Peyer's patch (tissue), 4 donors: Measurements from ENCODE around the gene BTNL9.

Experiments used
- POLR2A ChIP-seq, 2 donors: fragments of 450-650 bp; IDR thresholded peaks; one replicate each; pipeline ENCODE4 v1.5.1; 2017; ENCODE audit warnings: antibody characterized with exemption in 2 of 2, mild to moderate bottlenecking in 2 of 2, moderate library complexity in 2 of 2
- TF ChIP-seq, protein P1 (sequence below), 6 experiments: fragments of 450-650 bp in 4 of 6; fragments of 200-600 bp in 2 of 6; sonication (generic) in 1 of 6; IDR thresholded peaks; one replicate each; pipeline ENCODE4 v1.5.1; 2017 to 2019; ENCODE audit warnings: antibody characterized with exemption in 6 of 6, mild to moderate bottlenecking in 3 of 6, moderate library complexity in 1 of 6

GRCh38 chr5:181081989-181082388 lies 41.9 kb downstream of the BTNL9 start:
- TF ChIP-seq, protein P1, sequence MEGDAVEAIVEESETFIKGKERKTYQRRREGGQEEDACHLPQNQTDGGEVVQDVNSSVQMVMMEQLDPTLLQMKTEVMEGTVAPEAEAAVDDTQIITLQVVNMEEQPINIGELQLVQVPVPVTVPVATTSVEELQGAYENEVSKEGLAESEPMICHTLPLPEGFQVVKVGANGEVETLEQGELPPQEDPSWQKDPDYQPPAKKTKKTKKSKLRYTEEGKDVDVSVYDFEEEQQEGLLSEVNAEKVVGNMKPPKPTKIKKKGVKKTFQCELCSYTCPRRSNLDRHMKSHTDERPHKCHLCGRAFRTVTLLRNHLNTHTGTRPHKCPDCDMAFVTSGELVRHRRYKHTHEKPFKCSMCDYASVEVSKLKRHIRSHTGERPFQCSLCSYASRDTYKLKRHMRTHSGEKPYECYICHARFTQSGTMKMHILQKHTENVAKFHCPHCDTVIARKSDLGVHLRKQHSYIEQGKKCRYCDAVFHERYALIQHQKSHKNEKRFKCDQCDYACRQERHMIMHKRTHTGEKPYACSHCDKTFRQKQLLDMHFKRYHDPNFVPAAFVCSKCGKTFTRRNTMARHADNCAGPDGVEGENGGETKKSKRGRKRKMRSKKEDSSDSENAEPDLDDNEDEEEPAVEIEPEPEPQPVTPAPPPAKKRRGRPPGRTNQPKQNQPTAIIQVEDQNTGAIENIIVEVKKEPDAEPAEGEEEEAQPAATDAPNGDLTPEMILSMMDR (IDR thresholded peaks at IDR 0.05), result no peak
- TF ChIP-seq POLR2A (IDR thresholded peaks at IDR 0.05), result no peak
